HCT116 (cell line): ENCODE data around the gene GALNT6. TPM values are rescaled to one million over a fixed set of nuclear protein-coding genes. Genes with fewer than 3 reads are reported as not detected.

Experiments used
- ATAC-seq: fragments of 200-7000 bp; cut with Tn5 transposase; 2 replicates; pipeline ENCODE4 v1.9.1; 2020; ENCODE audit warnings: mild to moderate bottlenecking, moderate library complexity
- BruUV-seq: library from RNA; stranded (reverse); fragments of 400-500 nt; replicated peaks from 2 replicates; lab custom pipeline; 2021; lab: Mats Ljungman, UMichigan
- CTCF ChIA-PET: fragments of 300-600 bp; sonication (Branson Sonifier 250); formaldehyde crosslinking; loops from one replicate; lab custom pipeline; 2021; ENCODE audit warnings: antibody characterized with exemption; lab: Charles Lee
- POLR2A ChIA-PET: fragments of 300-600, 350-600 bp; sonication (Branson Sonifier 250); formaldehyde crosslinking; loops from one replicate; lab custom pipeline; 2021; ENCODE audit warnings: antibody characterized with exemption; lab: Charles Lee
- RAD21 ChIA-PET, 2 experiments: fragments of 300-600 bp; sonication (Branson Sonifier 250); formaldehyde crosslinking; loops; one replicate each; lab custom pipeline; 2023; ENCODE audit warnings: low total read pairs in 2 of 2; ENCODE audit not compliant: uncharacterized antibody in 2 of 2, unreplicated experiment in 2 of 2, low non-redundant PET in 1 of 2; lab: Charles Lee
- DNase-seq: peaks from one replicate; pipeline ENCODE4 v3.0.0-alpha.2; 2010; ENCODE audit warnings: low read depth, low spot score
- H2AFZ ChIP-seq: fragments of 200-600 bp; shearing (Covaris generic), sonication (generic); 2 replicates; pipeline ENCODE4 v1.6.1; 2017; ENCODE audit warnings: low read depth, mixed run types, mixed read lengths, antibody characterized with exemption, low read length; ENCODE audit not compliant: poor library complexity, severe bottlenecking
- H3K27ac ChIP-seq: 2 replicates; pipeline ENCODE4 v1.5.1; 2012; ENCODE audit warnings: low read depth, low read length
- H3K27me3 ChIP-seq: fragments of 200-600 bp; sonication (generic); 2 replicates; pipeline ENCODE4 v1.6.1; 2016; ENCODE audit warnings: mixed run types, low read length, mixed read lengths; ENCODE audit not compliant: insufficient read depth
- H3K36me3 ChIP-seq, 2 experiments: fragments of 200-500 bp in 1 of 2; fragments of 200-600 bp in 1 of 2; sonication (Bioruptor generic) in 1 of 2; sonication (generic) in 1 of 2; 2 replicates each; pipeline versions ENCODE4 v1.5.1 to v1.6.1; 2014 to 2016; ENCODE audit warnings: low read length in 2 of 2, inconsistent platforms in 1 of 2, mixed read lengths in 1 of 2, mixed run types in 1 of 2; ENCODE audit not compliant: insufficient read depth in 2 of 2, control insufficient read depth in 1 of 2
- H3K4me1 ChIP-seq, 2 experiments: fragments of 200-600 bp in 1 of 2; sonication (generic) in 1 of 2; 2 replicates each; pipeline versions ENCODE4 v1.5.1 to v1.6.1; 2012 to 2017; ENCODE audit warnings: low read length in 2 of 2, inconsistent platforms in 1 of 2, mild to moderate bottlenecking in 1 of 2, mixed read lengths in 1 of 2, mixed run types in 1 of 2, moderate library complexity in 1 of 2; ENCODE audit not compliant: insufficient read depth in 2 of 2, control insufficient read depth in 1 of 2
- H3K4me2 ChIP-seq: fragments of 200-600 bp; sonication (generic); 2 replicates; pipeline ENCODE4 v1.6.1; 2017; ENCODE audit warnings: mixed run types, low read length, mixed read lengths
- H3K4me3 ChIP-seq, 2 experiments: fragments of 200-600 bp in 1 of 2; sonication (generic) in 1 of 2; replicated peaks in 1 of 2; 2 replicates each; pipeline ENCODE4 v1.5.1; 2011 to 2016; ENCODE audit warnings: low read length in 2 of 2, control low read depth in 1 of 2, low read depth in 1 of 2, mild to moderate bottlenecking in 1 of 2, mixed read lengths in 1 of 2, mixed run types in 1 of 2
- H3K79me2 ChIP-seq: fragments of 200-600 bp; sonication (generic); 2 replicates; pipeline ENCODE4 v1.6.1; 2017; ENCODE audit warnings: mild to moderate bottlenecking, mixed run types, low read length, moderate library complexity, mixed read lengths; ENCODE audit not compliant: insufficient read depth
- H3K9ac ChIP-seq: fragments of 200-600 bp; sonication (generic); 2 replicates; pipeline ENCODE4 v1.6.1; 2016; ENCODE audit warnings: low read length, mixed read lengths
- H3K9me2 ChIP-seq: fragments of 200-600 bp; sonication (generic), shearing (Covaris generic); 2 replicates; pipeline ENCODE4 v1.6.1; 2017; ENCODE audit warnings: mixed run types, mild to moderate bottlenecking, moderate library complexity; ENCODE audit not compliant: insufficient read depth
- H3K9me3 ChIP-seq, 2 experiments: fragments of 200-500 bp in 1 of 2; fragments of 200-600 bp in 1 of 2; sonication (Bioruptor generic) in 1 of 2; sonication (generic) in 1 of 2; 2 replicates each; pipeline ENCODE4 v1.6.1; 2014 to 2017; ENCODE audit warnings: low read length in 2 of 2, mixed read lengths in 2 of 2, inconsistent platforms in 1 of 2, low read depth in 1 of 2, mild to moderate bottlenecking in 1 of 2, mixed run types in 1 of 2, moderate library complexity in 1 of 2; ENCODE audit not compliant: control insufficient read depth in 1 of 2, insufficient read depth in 1 of 2
- H4K20me1 ChIP-seq: fragments of 200-600 bp; sonication (generic), shearing (Covaris generic); 2 replicates; pipeline ENCODE4 v1.6.1; 2017; ENCODE audit warnings: mixed run types, mild to moderate bottlenecking, moderate library complexity; ENCODE audit not compliant: insufficient read depth
- CBX3 ChIP-seq: IDR thresholded peaks from 2 replicates; pipeline ENCODE4 v1.6.1; 2012; ENCODE audit warnings: low read depth
- ELF1 ChIP-seq: IDR thresholded peaks from 2 replicates; pipeline ENCODE4 v1.6.1; 2012; ENCODE audit warnings: low read depth, borderline replicate concordance
- EZH2phosphoT487 ChIP-seq: fragments of 200-600 bp; IDR thresholded peaks from 2 replicates; pipeline ENCODE4 v1.6.1; 2018; ENCODE audit warnings: antibody characterized with exemption, borderline replicate concordance
- JUND ChIP-seq: IDR thresholded peaks from 2 replicates; pipeline ENCODE4 v1.6.1; 2012
- POLR2A ChIP-seq: IDR thresholded peaks from 2 replicates; pipeline ENCODE4 v1.7.0; 2011; ENCODE audit warnings: borderline replicate concordance; ENCODE audit not compliant: insufficient read depth, insufficient read length; ENCODE audit errors: extremely low read depth
- POLR2AphosphoS5 ChIP-seq: IDR thresholded peaks from 2 replicates; pipeline ENCODE4 v1.6.1; 2011; ENCODE audit warnings: mild to moderate bottlenecking, low read depth, low read length, moderate library complexity
- RAD21 ChIP-seq: IDR thresholded peaks from 2 replicates; pipeline ENCODE4 v1.6.1; 2012; ENCODE audit warnings: low read depth, mild to moderate bottlenecking
- TCF7L2 ChIP-seq: IDR thresholded peaks from 2 replicates; pipeline ENCODE4 v1.7.0; 2011; ENCODE audit warnings: borderline replicate concordance, inconsistent platforms; ENCODE audit not compliant: insufficient read depth, insufficient read length; ENCODE audit errors: extremely low read depth
- YY1 ChIP-seq: IDR thresholded peaks from 2 replicates; pipeline ENCODE4 v1.6.1; 2011; ENCODE audit warnings: low read length, low read depth, moderate library complexity, mild to moderate bottlenecking; ENCODE audit not compliant: insufficient replicate concordance; ENCODE audit errors: extremely low read depth
- ZNF274 ChIP-seq: fragments of 200-500 bp; sonication (Bioruptor generic); IDR thresholded peaks from 2 replicates; pipeline ENCODE4 v1.6.1; 2014; ENCODE audit warnings: mild to moderate bottlenecking, low read depth, low read length, inconsistent platforms
- intact Hi-C: fragments of 100-400 bp; cut with micrococcal nuclease; formaldehyde crosslinking; loops from 2 replicates; pipeline ENCODE4 v1.10.0; 2022
- total RNA-seq: library from RNA; stranded (reverse); gene quantifications from one replicate; pipeline ENCODE4 v1.2.1, GENCODE V29; 2021; ENCODE audit not compliant: unreplicated experiment
- TF ChIP-seq, protein P1 (sequence below): IDR thresholded peaks from 2 replicates; pipeline ENCODE4 v1.6.1; 2012; ENCODE audit warnings: low read depth

The GALNT6 gene
- total RNA-seq, 1 experiment from 2014 or later: 16.4 TPM

DNA sequence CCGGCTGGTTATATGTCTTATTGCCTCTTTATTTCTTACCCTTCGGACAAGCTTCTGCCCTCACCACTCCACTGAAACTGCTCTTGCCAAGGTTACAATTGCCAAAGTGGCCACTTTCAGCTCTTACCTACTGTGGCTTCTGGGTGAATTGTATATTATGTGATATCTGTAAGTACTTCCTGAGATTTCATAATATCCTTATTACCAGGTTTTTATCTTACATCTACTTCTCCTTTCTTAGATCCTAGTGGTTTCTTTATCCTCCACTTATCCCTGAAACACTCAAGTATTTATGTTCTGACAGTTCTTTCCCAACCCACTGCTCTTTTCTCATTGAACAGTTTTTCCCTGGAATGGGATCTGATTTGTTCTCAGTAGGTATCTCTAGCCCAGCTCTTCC, 55.3 kb downstream of the GALNT6 start:
- no peak for TF ChIP-seq RAD21
- TF ChIP-seq, protein P1, sequence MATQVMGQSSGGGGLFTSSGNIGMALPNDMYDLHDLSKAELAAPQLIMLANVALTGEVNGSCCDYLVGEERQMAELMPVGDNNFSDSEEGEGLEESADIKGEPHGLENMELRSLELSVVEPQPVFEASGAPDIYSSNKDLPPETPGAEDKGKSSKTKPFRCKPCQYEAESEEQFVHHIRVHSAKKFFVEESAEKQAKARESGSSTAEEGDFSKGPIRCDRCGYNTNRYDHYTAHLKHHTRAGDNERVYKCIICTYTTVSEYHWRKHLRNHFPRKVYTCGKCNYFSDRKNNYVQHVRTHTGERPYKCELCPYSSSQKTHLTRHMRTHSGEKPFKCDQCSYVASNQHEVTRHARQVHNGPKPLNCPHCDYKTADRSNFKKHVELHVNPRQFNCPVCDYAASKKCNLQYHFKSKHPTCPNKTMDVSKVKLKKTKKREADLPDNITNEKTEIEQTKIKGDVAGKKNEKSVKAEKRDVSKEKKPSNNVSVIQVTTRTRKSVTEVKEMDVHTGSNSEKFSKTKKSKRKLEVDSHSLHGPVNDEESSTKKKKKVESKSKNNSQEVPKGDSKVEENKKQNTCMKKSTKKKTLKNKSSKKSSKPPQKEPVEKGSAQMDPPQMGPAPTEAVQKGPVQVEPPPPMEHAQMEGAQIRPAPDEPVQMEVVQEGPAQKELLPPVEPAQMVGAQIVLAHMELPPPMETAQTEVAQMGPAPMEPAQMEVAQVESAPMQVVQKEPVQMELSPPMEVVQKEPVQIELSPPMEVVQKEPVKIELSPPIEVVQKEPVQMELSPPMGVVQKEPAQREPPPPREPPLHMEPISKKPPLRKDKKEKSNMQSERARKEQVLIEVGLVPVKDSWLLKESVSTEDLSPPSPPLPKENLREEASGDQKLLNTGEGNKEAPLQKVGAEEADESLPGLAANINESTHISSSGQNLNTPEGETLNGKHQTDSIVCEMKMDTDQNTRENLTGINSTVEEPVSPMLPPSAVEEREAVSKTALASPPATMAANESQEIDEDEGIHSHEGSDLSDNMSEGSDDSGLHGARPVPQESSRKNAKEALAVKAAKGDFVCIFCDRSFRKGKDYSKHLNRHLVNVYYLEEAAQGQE: no peak
- no peak for TF ChIP-seq ELF1
- Histone ChIP-seq H3K9me2 (no peaks in the 10 kb centered on the region), H3K9me3 (no peaks in the 10 kb centered on the region), H2AFZ (no peak overlapping the region), H3K4me1 (peaks cover 0 to under 1% of the 10 kb centered on the region in 2 experiments; a peak in 1 of 4 replicates), H3K27me3 (no peaks in the 10 kb centered on the region), H3K79me2 (no peaks in the 10 kb centered on the region), H4K20me1 (no peaks in the 10 kb centered on the region), H3K9ac (no peak overlapping the region), H3K4me2 (no peak overlapping the region), H3K36me3 (no peaks in the 10 kb centered on the region), H3K4me3 (no peak overlapping the region), H3K27ac (no peak overlapping the region)
- no peak for ATAC-seq
- RAD21 ChIA-PET: no interaction called here
- intact Hi-C loops: no loop called here
- CTCF ChIA-PET: no interaction called here
- no TSS peak for BruUV-seq
- no peak for DNase-seq
- POLR2A ChIA-PET: interaction anchor here (0.7 kb wide), 1 partner anchor 260 kb away, joined by 3 read pairs; no protein-coding TSS in a partner anchor

DNA sequence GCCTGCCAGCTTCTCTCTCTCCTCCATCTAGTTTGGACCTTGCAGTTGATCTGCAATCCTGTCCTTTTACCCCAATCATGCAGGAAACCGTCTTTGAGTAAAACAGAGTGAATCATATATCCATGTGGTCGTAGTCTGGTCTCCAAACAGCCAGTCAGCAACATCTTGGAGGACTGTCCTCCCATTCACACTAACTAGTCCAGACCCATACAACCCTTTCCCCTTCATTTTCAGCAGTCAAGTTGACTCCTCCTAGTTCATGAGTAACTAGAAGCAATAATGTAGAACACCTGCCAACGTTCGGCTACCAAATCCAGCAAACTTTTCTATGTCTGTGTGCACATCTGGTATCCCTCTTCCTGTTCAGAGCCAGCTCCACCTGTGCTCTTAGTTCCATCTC, 56.4 kb downstream of the GALNT6 start:
- Histone ChIP-seq H3K79me2 (no peaks in the 10 kb centered on the region), H3K9me3 (no peaks in the 10 kb centered on the region), H3K9ac (no peak overlapping the region), H3K4me2 (no peak overlapping the region), H3K4me1 (peaks cover 0 to 4% of the 10 kb centered on the region in 2 experiments; a peak in 1 of 4 replicates), H3K36me3 (no peaks in the 10 kb centered on the region), H4K20me1 (no peaks in the 10 kb centered on the region), H3K4me3 (no peak overlapping the region), H2AFZ (no peak overlapping the region), H3K27me3 (no peaks in the 10 kb centered on the region), H3K27ac (no peak overlapping the region), H3K9me2 (no peaks in the 10 kb centered on the region)
- RAD21 ChIA-PET: no interaction called here
- CTCF ChIA-PET: no interaction called here
- no peak for DNase-seq
- intact Hi-C loops: no loop called here
- POLR2A ChIA-PET: no interaction called here
- no peak for ATAC-seq
- BruUV-seq: no TSS peak
- TF ChIP-seq JUND (no peak), RAD21 (no peak), ZNF274 (no peak), EZH2phosphoT487 (no peak), TCF7L2 (no peak), POLR2A (no peak), CBX3 (no peak), YY1 (no peak), POLR2AphosphoS5 (no peak)
- TF ChIP-seq, protein P1: no peak
